Bone marrow (tissue), 2 donors: ENCODE measurements around the gene CHAT.

Experiments used
- DNase-seq, 2 donors: peaks; one replicate each; lab custom pipeline; 2025; lab: John Stamatoyannopoulos, UW

The CHAT gene

DNA sequence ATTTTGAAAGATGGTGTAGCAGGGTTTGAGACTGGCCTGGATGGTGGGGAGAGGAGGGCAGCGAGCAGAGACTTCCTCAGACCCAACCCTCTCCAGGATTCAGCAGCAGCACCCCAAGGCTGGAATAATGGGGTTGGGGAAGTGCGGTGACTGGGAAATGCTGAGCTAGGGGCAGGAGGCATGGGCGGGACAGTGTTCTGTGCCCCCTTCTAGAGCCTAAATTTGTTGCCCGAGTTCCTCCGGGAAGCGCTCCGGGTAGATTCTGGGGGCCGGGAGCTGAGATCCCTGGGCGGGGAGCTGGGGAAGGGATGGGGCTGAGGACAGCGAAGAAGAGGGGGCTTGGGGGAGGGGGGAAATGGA is at the start of gene CHAT:
TSS of gene CHAT (plus strand) at position 156 of the 360 bp plus-strand sequence. CDS start at position 309, 153 bp downstream.
- DNase-seq = no peak

- no peak for DNase-seq
These were observed 49.3 kb upstream of the CHAT start for GRCh38 chr10:49564461-49565009.

- DNase-seq = no peak
These were observed 46.0 kb upstream of the CHAT start for GRCh38 chr10:49567810-49568209.

GRCh38 chr10:49568235-49568634 is 45.6 kb upstream of the CHAT start:
- DNase-seq = no peak

GRCh38 chr10:49569031-49569631 is 44.7 kb upstream of the CHAT start:
- no peak for DNase-seq

GRCh38 chr10:49571388-49571787 is 42.4 kb upstream of the CHAT start:
- DNase-seq = no peak

- no peak for DNase-seq
These were observed 41.2 kb upstream of the CHAT start for GRCh38 chr10:49572594-49573114.

DNA sequence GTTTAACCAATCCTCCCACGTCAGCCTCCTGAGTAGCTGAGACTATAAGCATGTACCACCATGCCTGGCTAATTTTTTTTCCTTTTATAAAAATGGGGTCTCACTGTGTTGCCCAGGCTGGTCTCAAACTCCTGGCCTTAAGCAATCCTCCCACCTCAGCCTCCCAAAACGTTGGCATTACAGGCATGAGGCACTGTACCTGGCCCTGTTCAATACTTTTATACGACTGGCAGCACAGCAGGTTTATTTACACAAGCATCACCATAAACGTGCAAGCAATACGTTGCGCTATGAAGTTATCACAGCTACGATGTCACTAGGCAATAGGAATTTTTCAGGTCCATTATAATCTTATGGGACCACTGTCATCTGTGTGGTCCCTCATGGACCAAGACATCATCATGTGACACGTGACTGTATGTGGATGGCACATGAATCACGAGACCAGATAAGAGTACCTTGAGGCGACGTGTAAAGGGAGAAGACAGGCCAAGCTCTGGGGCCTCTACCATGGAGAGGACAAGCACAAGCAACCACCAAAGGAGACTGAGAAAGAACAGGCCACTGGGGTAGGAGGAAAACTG is 38.3 kb upstream of the CHAT start:
- no peak for DNase-seq

DNA sequence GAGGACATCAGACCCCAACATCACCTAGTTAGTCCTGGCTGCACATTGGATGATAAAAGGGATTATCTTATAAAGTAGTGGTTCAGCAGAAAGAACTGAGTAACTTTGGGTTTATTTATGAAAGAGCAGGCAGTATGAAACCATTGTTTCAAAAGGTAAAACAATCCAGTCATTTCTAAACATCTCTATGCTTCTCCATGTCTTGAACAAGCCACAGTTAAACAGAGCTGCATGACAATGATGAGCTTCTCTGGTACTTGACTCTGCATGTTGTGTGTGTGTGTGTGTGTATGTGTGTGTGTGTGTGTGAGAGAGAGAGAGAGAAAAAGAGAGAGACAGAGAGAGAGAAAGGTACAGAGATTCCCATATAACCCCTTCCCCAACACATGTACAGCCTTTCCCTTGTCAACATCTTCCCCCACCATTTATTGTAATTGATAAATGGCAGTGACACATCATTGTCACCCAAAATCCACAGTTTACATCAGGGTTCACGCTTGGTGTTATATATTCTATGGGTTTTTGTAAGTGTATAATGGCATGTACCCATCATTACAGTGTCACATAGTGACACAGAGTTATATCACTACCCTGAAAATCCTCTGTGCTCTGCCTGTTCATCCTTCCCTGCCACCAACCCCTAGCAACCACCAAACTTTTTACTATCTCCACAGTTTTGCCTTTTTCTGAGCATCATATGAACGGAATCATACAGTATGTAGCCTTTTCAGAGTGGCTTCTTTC is 36.5 kb upstream of the CHAT start:
- DNase-seq = no peak

- DNase-seq = no peak
These were observed 35.4 kb upstream of the CHAT start for GRCh38 chr10:49578392-49578791.

DNA sequence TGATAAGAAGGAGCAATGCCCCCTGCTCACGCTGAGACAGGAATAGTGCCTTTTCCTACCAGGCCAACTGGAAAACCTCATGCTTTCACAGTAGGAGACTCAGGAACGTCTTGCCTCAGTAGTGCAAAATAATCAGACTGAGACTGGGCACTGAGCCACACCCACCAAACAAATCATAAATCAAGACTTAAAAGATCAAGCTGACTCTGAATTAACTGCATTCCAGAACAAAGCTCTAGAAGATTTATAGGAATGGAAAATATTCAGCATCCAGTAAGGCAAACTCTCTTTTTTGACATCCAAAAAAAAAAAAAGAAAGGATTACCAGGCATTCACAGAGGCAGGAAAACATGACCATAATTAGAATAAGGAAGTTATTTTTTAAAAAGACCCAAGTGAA is 34.2 kb upstream of the CHAT start:
- no peak for DNase-seq

DNA sequence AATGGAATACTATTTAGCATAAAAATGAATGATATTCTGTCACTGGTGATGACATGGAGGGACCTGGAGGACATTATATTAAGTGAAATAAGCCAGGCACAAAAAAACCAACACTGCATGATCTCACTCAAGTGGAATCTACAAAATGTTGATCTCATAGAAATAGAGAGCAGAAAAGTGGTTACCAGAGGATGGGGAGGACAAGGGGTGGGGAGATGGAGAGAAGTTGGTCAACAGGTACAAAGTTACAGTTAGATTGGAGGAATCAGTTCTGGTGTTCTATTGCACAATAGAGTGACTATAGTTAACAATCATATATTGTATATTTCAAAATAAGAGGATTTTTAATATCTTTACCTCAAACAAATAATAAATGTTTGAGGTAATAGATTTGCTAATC is 28.4 kb upstream of the CHAT start:
- no peak for DNase-seq

DNA sequence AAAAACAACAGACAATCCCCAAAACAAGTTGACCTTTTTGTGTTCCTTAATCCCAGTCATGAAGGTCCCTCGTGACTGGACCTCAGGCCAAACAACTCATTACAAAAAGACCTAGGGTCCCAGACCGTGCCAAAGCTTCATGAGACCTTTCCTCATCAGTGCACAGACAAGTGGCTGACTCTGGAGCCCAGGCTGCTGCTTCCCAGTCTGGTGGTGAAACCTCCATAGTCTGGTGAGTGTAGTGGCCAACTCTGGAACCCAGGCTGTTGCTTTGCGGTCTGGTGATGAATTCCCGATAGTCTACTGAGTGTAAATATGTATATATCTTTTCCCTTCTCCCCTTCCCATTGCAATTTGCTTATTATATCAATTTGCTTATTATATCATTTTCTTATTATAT is 25.9 kb upstream of the CHAT start:
- DNase-seq = no peak

GRCh38 chr10:49592726-49593563 is 20.9 kb upstream of the CHAT start:
- DNase-seq = peak in 1 of 2 donors; percentile 50

DNA sequence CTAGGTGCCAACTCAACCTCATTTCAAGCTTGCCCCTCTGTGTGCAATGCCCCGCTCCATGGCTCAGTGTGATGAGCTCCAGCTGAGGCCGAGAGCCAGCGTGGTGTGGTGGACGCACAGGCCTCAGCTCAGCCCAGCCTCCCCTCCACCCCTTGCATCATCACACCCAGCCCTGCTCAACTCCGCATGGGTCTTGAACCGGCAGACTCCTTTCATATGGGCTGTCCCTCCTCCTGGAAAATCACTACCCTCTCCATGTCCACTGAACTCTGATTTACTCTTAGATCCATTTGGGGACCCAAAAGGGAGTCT is 20.3 kb upstream of the CHAT start:
- no peak for DNase-seq

DNA sequence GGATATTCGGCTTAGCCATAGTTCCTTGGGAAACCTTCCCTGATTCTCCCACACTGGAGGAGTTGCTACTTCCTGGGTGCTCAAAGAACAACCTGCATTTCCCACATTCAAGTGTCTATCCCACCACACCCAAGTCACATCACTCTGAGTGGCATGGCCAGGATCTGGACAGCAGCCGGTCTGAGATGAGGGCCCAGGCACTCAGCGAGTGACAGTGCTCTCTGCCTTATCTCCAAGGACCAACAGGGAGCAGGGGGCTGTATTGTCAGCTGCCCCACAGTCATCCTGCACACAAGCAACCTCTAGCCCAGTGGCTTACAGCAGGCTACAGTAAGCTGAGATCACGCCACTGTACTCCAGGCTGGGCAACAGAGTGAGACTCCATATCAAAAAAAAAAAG is 19.8 kb upstream of the CHAT start:
- no peak for DNase-seq

DNA sequence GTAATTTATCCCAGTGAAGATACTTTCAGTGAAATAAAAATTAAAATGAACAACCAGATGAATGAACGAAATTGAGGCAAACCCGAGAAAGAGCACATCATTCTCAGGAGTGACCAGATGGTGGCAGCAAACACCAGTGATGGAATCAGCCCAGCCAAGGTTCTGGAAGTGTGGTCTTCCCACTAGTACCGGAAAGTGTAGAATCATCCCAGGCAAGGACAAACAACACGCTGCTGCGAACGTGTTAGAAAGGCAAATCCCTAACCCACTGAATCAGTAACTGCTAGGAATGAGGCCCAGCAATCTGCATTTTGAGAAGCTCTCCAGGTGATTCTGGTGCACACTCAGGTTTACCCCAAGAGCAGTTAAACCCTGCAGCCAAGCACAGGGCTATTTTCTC is 19.2 kb upstream of the CHAT start:
- DNase-seq = no peak

DNA sequence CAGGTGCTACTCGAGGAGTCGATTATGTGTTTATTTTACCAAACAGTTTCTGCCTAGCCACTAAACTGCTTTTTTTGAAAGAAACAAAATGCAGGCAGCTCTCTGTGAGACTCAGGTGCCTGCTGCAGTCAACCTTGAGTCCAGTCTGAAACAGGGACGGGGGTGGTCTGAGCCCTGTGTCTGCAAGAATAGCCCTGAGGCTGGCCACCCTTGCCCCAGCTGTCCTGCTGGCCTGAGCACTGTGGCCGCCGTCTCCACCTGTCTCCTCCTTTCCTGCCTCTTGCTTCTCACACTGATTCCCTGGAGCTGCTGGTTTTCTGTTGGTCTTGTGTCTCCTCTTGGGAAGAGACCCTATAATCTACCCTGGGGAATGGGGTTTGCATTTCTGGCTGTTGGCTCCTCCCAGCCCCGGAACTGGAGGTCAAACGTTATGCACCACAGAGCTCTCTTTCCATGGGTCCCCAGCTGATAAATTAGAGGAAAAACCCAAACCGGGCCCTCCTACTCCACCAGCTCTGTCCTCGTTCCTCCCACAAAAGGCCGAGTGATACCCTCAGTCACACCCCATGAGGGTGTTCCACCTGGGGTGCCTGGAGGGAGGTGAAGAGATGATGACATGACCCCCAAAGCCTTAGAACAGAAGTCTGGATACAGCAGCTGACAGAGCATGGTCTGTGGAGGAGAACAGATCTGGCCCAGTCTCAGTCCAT is 18.7 kb upstream of the CHAT start:
- no peak for DNase-seq

DNA sequence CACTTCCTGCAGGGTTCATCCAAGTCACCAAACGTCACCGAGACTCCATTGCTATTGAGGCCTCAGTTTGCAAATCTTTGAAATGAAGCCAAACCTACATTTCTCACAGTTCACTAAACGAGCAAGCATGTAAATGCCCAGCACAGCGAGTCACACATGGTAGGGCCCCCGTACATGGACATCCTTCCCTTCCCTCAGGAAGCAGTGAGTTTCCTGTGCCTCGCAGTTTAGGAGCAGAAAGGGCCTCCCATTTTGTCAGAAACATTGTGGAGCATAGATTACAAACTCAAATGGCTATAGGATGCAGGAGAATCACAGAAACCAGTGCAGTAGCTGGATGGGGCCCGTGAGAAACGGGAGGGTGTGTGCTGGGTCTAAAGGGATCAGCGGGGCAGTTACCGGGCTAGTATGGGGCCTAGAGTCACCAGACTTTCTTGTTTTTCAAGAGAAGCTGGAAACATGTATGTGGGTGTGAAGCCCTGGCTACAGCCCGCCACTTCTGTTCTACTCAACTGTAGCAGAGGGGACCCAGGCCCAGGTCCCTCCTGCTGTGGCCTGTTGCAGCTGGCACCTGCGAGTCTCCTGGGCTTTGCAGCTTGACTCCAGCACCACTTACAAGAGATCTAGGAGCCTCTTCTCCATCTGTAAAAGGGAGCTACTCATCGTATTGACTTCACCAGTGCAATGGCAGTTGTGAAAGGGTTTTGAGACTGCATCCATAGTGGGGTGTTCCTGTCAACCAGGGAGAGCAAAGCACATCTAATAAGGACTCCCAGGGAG is 17.9 kb upstream of the CHAT start:
- DNase-seq = no peak

DNA sequence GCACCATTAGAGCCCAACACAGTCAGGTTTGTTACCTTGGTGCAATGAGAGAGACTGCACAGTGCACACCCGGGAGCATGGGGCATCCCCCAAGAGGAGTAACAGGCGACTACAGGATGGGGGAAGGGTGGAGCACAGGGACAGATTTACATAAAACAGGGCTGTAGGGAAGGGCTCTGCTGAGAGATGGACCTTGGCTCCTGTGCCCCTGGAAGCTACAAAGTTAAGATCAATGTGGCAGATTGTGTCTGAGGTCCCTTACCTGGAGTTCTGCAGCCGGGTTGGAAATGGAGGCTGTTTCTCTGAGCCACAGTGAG is 17.4 kb upstream of the CHAT start:
- no peak for DNase-seq

- DNase-seq = no peak
These were observed 17.0 kb upstream of the CHAT start for GRCh38 chr10:49596836-49597235.
